B cell (primary cell): ENCODE data around the gene ZDHHC20. TPM values are rescaled to one million over a fixed set of nuclear protein-coding genes. Genes with fewer than 3 reads are reported as not detected.

Experiments used
- ATAC-seq: fragments of 200-7000 bp; cut with Tn5 transposase; one replicate; pipeline ENCODE4 v1.10.0; 2021; ENCODE audit warnings: low read depth, mild to moderate bottlenecking, moderate number of reproducible peaks, moderate library complexity
- CTCF ChIA-PET: fragments of 350-600 bp; sonication (Branson Sonifier 250); formaldehyde crosslinking; loops from one replicate; lab custom pipeline; 2021; ENCODE audit warnings: antibody characterized with exemption, inconsistent platforms; lab: Charles Lee
- POLR2A ChIA-PET: fragments of 350-600 bp; sonication (Branson Sonifier 250); formaldehyde crosslinking; loops from one replicate; lab custom pipeline; 2021; ENCODE audit warnings: antibody characterized with exemption; lab: Charles Lee
- DNase-seq: peaks from one replicate; pipeline ENCODE4 v3.0.0; 2013
- H2AFZ ChIP-seq: 2 replicates; pipeline ENCODE4 v1.6.1; 2012; ENCODE audit warnings: mild to moderate bottlenecking, low read depth, low read length; ENCODE audit not compliant: insufficient read depth, poor library complexity, severe bottlenecking
- H3K27ac ChIP-seq, 2 donors: 1 replicate in 1 of 2; 2 replicates in 1 of 2; pipeline ENCODE4 v1.5.1; 2012 to 2013; ENCODE audit warnings: low read length in 2 of 2, mild to moderate bottlenecking in 2 of 2, moderate library complexity in 1 of 2
- H3K27me3 ChIP-seq, 4 experiments: fragments of 200-600 bp in 1 of 4; sonication (generic) in 1 of 4; replicated peaks in 1 of 4; 1 replicate in 2 of 4; 2 replicates in 2 of 4; pipeline versions ENCODE4 v1.6.1 to v1.7.0; 2013 to 2016; ENCODE audit warnings: low read length in 3 of 4, mild to moderate bottlenecking in 2 of 4, mixed read lengths in 1 of 4, moderate library complexity in 1 of 4; ENCODE audit not compliant: insufficient read depth in 4 of 4, control insufficient read depth in 3 of 4; ENCODE audit errors: control extremely low read depth in 1 of 4
- H3K36me3 ChIP-seq, 2 experiments: replicated peaks in 1 of 2; 1 replicate in 1 of 2; 2 replicates in 1 of 2; pipeline versions ENCODE4 v1.6.1 to v1.7.1; 2013; ENCODE audit warnings: low read length in 1 of 2; ENCODE audit not compliant: insufficient read depth in 2 of 2, control insufficient read depth in 1 of 2; ENCODE audit errors: control extremely low read depth in 1 of 2, extremely low read depth in 1 of 2
- H3K4me1 ChIP-seq, 2 donors: fragments of 200-600 bp in 1 of 2; sonication (generic) in 1 of 2; 1 replicate in 1 of 2; 2 replicates in 1 of 2; pipeline versions ENCODE4 v1.5.1 to v1.6.1; 2013 to 2017; ENCODE audit warnings: low read length in 2 of 2; ENCODE audit not compliant: control insufficient read depth in 2 of 2, insufficient read depth in 2 of 2
- H3K4me2 ChIP-seq: replicated peaks from 2 replicates; pipeline ENCODE3; 2012; ENCODE audit warnings: mild to moderate bottlenecking, low read depth, low read length; ENCODE audit not compliant: poor library complexity, severe bottlenecking
- H3K4me3 ChIP-seq, 5 experiments: fragments of 200-600 bp in 1 of 5; sonication (generic) in 1 of 5; 1 replicate in 3 of 5; 2 replicates in 2 of 5; pipeline versions ENCODE4 v1.5.1 to v1.7.0; 2011 to 2016; ENCODE audit warnings: low read length in 4 of 5, mild to moderate bottlenecking in 4 of 5, low read depth in 2 of 5, control low read depth in 1 of 5, moderate library complexity in 1 of 5; ENCODE audit not compliant: insufficient read depth in 1 of 5; ENCODE audit errors: control extremely low read depth in 1 of 5, extremely low read depth in 1 of 5
- H3K79me2 ChIP-seq: fragments of 200-600 bp; sonication (generic); one replicate; pipeline ENCODE4 v1.6.0; 2016; ENCODE audit warnings: low read length; ENCODE audit not compliant: control insufficient read depth, insufficient read depth
- H3K9ac ChIP-seq: fragments of 200-600 bp; sonication (generic); 2 replicates; pipeline ENCODE4 v1.6.1; 2017; ENCODE audit warnings: mild to moderate bottlenecking, low read length, moderate library complexity
- H3K9me3 ChIP-seq, 3 donors: one replicate each; pipeline versions ENCODE4 v1.6.1 to v1.7.1; 2013; ENCODE audit warnings: low read length in 2 of 3; ENCODE audit not compliant: control insufficient read depth in 2 of 3, insufficient read depth in 1 of 3; ENCODE audit errors: control extremely low read depth in 1 of 3
- H4K20me1 ChIP-seq: 2 replicates; pipeline ENCODE4 v1.6.0; 2012; ENCODE audit warnings: mild to moderate bottlenecking, low read length; ENCODE audit not compliant: insufficient read depth, control insufficient read depth, poor library complexity, severe bottlenecking
- H3K27ac Mint-ChIP-seq: one replicate; pipeline ENCODE4 v1.8.0; 2021; ENCODE audit warnings: mixed read lengths
- H3K27me3 Mint-ChIP-seq: one replicate; pipeline ENCODE4 v1.8.0; 2021; ENCODE audit warnings: mixed read lengths
- H3K4me1 Mint-ChIP-seq: one replicate; pipeline ENCODE4 v1.8.0; 2021; ENCODE audit warnings: mixed read lengths
- H3K4me3 Mint-ChIP-seq: one replicate; pipeline ENCODE4 v1.8.0; 2021; ENCODE audit warnings: mixed read lengths
- H3K9me3 Mint-ChIP-seq: one replicate; pipeline ENCODE4 v1.8.0; 2022; ENCODE audit warnings: mixed read lengths; ENCODE audit not compliant: insufficient read depth
- CTCF ChIP-seq: fragments of 200-600 bp; IDR thresholded peaks from one replicate; pipeline ENCODE4 v1.8.0; 2022; ENCODE audit warnings: antibody characterized with exemption, mild to moderate bottlenecking
- EZH2 ChIP-seq: IDR thresholded peaks from 2 replicates; pipeline ENCODE4 v1.6.1; 2012; ENCODE audit warnings: borderline replicate concordance, low read depth, mild to moderate bottlenecking, moderate library complexity, low read length; ENCODE audit not compliant: insufficient read depth, poor library complexity, severe bottlenecking
- WGBS: methylation state at CpG from one replicate; pipeline ENCODE4 v1.1.5; 2013; ENCODE audit warnings: missing lambda C conversion rate; ENCODE audit not compliant: insufficient coverage; 5-methylcytosine and 5-hydroxymethylcytosine counted together
- intact Hi-C: fragments of 100-400 bp; cut with micrococcal nuclease; formaldehyde crosslinking; loops from one replicate; pipeline ENCODE4 v1.10.0; 2022
- polyA plus RNA-seq: library from polyadenylated mRNA; depleted of rRNA; stranded (reverse); fragments of >200 nt; gene quantifications from 2 replicates; pipeline ENCODE4 v1.2.3, GENCODE V29; 2012
- total RNA-seq, 2 donors: library from RNA; stranded (reverse); fragments of 120-200 nt in 1 of 2; gene quantifications; 1 replicate in 1 of 2; 2 replicates in 1 of 2; pipeline versions ENCODE4 v1.2.3 to v1.2.4, GENCODE V29; 2013 to 2022

Gene ZDHHC20
- total and polyA plus RNA-seq, 2 donors (not counting 1 experiment from before 2014, with no cell fraction given) = 10.3 to 61.5 TPM

GRCh38 chr13:21348488-21349120 is 110.5 kb downstream of the ZDHHC20 start:
- Histone ChIP-seq H3K4me1 (peaks cover 6 to 18% of the 10 kb centered on the region in 2 donors), H3K27me3 (no peaks in the 10 kb centered on the region), H3K79me2 (no peaks in the 10 kb centered on the region), H3K9me3 (no peaks in the 10 kb centered on the region), H3K27ac (no peak overlapping the region), H4K20me1 (no peaks in the 10 kb centered on the region), H3K4me2 (no peak overlapping the region), H3K4me3 (no peak overlapping the region), H3K36me3 (no peaks in the 10 kb centered on the region), H3K9ac (no peak overlapping the region), H2AFZ (no peak overlapping the region)
- intact Hi-C loops = no loop called here
- H3K4me3 Mint-ChIP-seq = no peak overlapping the region
- ChIA-PET CTCF (no interaction called here), POLR2A (no interaction called here)
- H3K27me3 Mint-ChIP-seq = no peaks in the 10 kb centered on the region
- peaks cover 12% of the 10 kb centered on the region for H3K4me1 Mint-ChIP-seq
- ATAC-seq = no peak
- 79% methylated on average over 3 of the region's 6 CpGs for WGBS
- no peak overlapping the region for H3K27ac Mint-ChIP-seq
- no peaks in the 10 kb centered on the region for H3K9me3 Mint-ChIP-seq
- TF ChIP-seq CTCF (no peak), EZH2 (no peak)
- no peak for DNase-seq

GRCh38 chr13:21347753-21348318 is 111.3 kb downstream of the ZDHHC20 start:
- Histone ChIP-seq H3K4me2 (no peak overlapping the region), H3K79me2 (no peaks in the 10 kb centered on the region), H3K9me3 (no peaks in the 10 kb centered on the region), H2AFZ (no peak overlapping the region), H3K36me3 (no peaks in the 10 kb centered on the region), H3K4me1 (peaks cover 6 to 22% of the 10 kb centered on the region in 2 donors), H3K27ac (no peak overlapping the region), H3K27me3 (no peaks in the 10 kb centered on the region), H3K4me3 (no peak overlapping the region), H3K9ac (no peak overlapping the region), H4K20me1 (no peaks in the 10 kb centered on the region)
- Mint-ChIP-seq H3K27ac (no peak overlapping the region), H3K4me1 (peaks cover 12% of the 10 kb centered on the region), H3K27me3 (no peaks in the 10 kb centered on the region), H3K4me3 (no peak overlapping the region), H3K9me3 (no peaks in the 10 kb centered on the region)
- intact Hi-C loops = no loop called here
- no peak for TF ChIP-seq CTCF
- no peak for TF ChIP-seq EZH2
- 76% methylated on average over 9 of the region's 10 CpGs for WGBS
- CTCF ChIA-PET = no interaction called here
- no peak for DNase-seq
- POLR2A ChIA-PET = no interaction called here
- no peak for ATAC-seq
